Measurements from ENCODE around the gene ENOX1. TPM values are rescaled to one million over a fixed set of nuclear protein-coding genes. Genes with fewer than 3 reads are reported as not detected.

Gene ENOX1
- total and polyA plus RNA-seq, 7 donors = 0.34 to 7.1 (median 1.1) TPM

GRCh38 chr13:43478211-43478610 is 308.6 kb downstream of the ENOX1 start:
- no peak for TF ChIP-seq CTCF (IDR thresholded peaks at IDR 0.05)
- H3K4me1 ChIP-seq = peaks cover 9% of the 10 kb centered on the region
- H3K9me3 ChIP-seq = no peaks in the 10 kb centered on the region
- H3K36me3 ChIP-seq (ENCODE audit: insufficient read depth in 1 of 2, low read depth in 1 of 2) = no peaks in the 10 kb centered on the region
- DNase-seq (no peak), ATAC-seq (no peak)
- H3K27me3 ChIP-seq (ENCODE audit: insufficient read depth in 3 of 3, low read length in 2 of 3) = no peaks in the 10 kb centered on the region
- WGBS, 3 donors = 66 to 82% (median 70%) methylated on average over 4 of the region's 4 CpGs
- H3K4me3 ChIP-seq = no peak overlapping the region
- no peak overlapping the region for H3K27ac ChIP-seq
- intact Hi-C loops (cut with DNase I) = no loop called here

DNA sequence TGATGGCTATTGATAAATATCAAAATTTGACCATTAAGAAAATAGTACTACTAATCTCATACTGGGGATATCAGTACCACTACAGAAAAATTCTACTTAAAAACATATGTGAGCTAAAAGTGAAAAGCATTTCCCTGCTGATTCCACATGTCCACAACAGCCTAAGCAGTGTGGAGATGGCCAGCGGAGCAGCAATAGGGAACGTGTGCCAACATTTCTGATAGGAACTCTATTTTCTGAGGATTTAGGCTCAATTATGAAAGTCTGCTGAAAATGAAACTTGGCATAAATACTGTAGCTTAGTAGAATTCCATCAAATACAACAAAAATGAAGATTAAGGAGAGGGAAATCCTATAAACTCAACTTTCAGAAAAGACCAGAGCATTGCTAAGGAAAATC is 311.6 kb downstream of the ENOX1 start:
- Histone ChIP-seq H3K27me3 (ENCODE audit: insufficient read depth in 3 of 3, low read length in 2 of 3) (no peaks in the 10 kb centered on the region), H3K9me3 (no peaks in the 10 kb centered on the region), H3K4me1 (peaks cover 9% of the 10 kb centered on the region), H3K36me3 (ENCODE audit: insufficient read depth in 1 of 2, low read depth in 1 of 2) (no peaks in the 10 kb centered on the region), H3K27ac (no peak overlapping the region), H3K4me3 (no peak overlapping the region)
- no peak for ATAC-seq
- TF ChIP-seq CTCF (IDR thresholded peaks at IDR 0.05) = no peak
- whole genome bisulfite sequencing, 3 donors = 78 to 88% (median 83%) methylated on average over 2 of the region's 2 CpGs
- intact Hi-C loops (cut with DNase I) = no loop called here
- DNase-seq = no peak

DNA sequence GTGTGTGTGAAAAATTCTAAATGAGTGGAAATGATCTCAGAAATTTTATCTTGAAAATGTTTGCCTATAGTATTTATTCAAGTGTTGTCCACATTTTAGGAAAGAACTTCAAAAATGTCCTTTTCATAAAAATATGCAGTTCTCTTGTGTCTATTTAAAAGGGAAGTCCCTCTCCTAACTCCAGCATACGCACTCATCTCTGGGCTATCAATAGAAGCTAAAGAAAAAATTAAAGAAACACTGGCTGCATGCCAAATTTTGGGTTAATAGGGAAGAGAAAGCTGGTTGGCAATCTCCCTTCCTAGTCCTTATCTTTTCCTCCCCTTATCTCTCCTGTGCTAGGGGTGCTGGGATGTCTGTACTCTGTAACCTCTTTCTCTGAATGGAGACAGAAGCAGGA is 313.3 kb downstream of the ENOX1 start:
- DNase-seq (no peak), ATAC-seq (no peak)
- Histone ChIP-seq H3K36me3 (ENCODE audit: insufficient read depth in 1 of 2, low read depth in 1 of 2) (no peaks in the 10 kb centered on the region), H3K9me3 (no peaks in the 10 kb centered on the region), H3K4me1 (peaks cover 9% of the 10 kb centered on the region), H3K27ac (no peak overlapping the region), H3K4me3 (no peak overlapping the region), H3K27me3 (ENCODE audit: insufficient read depth in 3 of 3, low read length in 2 of 3) (no peaks in the 10 kb centered on the region)
- intact Hi-C loops (cut with DNase I) = no loop called here
- TF ChIP-seq CTCF (IDR thresholded peaks at IDR 0.05) = no peak
- 56 to 73% (median 63%) methylated on average over 1 of the region's 1 CpG for WGBS, 3 donors

DNA sequence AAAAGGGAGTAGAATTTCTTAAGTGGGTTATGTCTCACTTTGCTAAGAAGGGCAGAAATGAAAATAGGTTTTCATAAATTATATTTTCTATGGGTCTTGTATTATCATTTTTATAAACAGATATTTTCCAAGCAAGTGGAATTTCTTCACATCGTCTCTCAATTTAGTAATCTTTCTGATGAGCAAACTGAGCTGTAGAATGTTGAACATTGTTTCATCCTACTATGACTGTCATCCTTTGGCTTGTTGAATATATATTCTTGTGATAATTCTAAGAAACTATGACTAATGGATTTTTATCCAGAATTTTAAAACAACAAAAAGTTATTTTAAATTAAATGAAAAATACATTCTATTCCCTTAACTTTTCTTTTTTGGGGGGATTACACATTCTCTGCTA is 313.8 kb downstream of the ENOX1 start:
- intact Hi-C loops (cut with DNase I) = no loop called here
- ATAC-seq (no peak), DNase-seq (no peak)
- H3K27me3 ChIP-seq (ENCODE audit: insufficient read depth in 3 of 3, low read length in 2 of 3) = no peaks in the 10 kb centered on the region
- no peak overlapping the region for H3K4me3 ChIP-seq
- H3K9me3 ChIP-seq = no peaks in the 10 kb centered on the region
- H3K36me3 ChIP-seq (ENCODE audit: insufficient read depth in 1 of 2, low read depth in 1 of 2) = no peaks in the 10 kb centered on the region
- no peak overlapping the region for H3K27ac ChIP-seq
- TF ChIP-seq CTCF (IDR thresholded peaks at IDR 0.05) = no peak
- 55 to 84% (median 57%) methylated on average over 1 of the region's 1 CpG for WGBS, 3 donors
- H3K4me1 ChIP-seq = peaks cover 9% of the 10 kb centered on the region

DNA sequence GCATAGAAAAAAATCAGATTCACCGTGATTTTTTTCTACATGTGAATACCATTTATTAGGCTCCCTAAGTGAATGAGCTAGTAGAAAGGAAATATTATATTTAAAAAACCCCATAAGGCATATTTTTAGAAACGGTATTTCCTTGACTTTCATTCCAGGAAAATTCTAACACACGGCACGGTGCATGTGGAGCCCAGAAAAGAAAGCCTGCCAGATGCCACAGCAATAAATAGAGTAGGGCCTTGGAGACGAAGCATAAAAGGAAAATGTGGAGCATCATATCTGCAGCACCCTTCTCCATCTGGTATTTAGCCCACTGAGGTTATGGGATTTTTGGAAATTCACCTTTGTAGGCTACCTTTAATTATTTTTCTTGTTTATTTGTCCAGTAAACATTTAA is 314.4 kb downstream of the ENOX1 start:
- H3K4me3 ChIP-seq = no peak overlapping the region
- DNase-seq (no peak), ATAC-seq (peak in 2 of 4 donors; percentile 60 to 69)
- H3K27me3 ChIP-seq (ENCODE audit: insufficient read depth in 3 of 3, low read length in 2 of 3) = no peaks in the 10 kb centered on the region
- H3K27ac ChIP-seq = no peak overlapping the region
- TF ChIP-seq CTCF (IDR thresholded peaks at IDR 0.05) = no peak
- no peaks in the 10 kb centered on the region for H3K36me3 ChIP-seq (ENCODE audit: insufficient read depth in 1 of 2, low read depth in 1 of 2)
- H3K9me3 ChIP-seq = no peaks in the 10 kb centered on the region
- 5 to 6% (median 5%) methylated on average over 5 of the region's 5 CpGs for WGBS, 3 donors
- peaks cover 9% of the 10 kb centered on the region for H3K4me1 ChIP-seq
- intact Hi-C loops (cut with DNase I) = no loop called here
